Neural progenitor cell (in vitro differentiated cells): ENCODE results near the gene EVI2A. TPM values are rescaled to one million over a fixed set of nuclear protein-coding genes. Genes with fewer than 3 reads are reported as not detected.

Experiments used
- DNase-seq: peaks from one replicate; pipeline ENCODE4 v3.0.0-alpha.2; 2016; ENCODE audit warnings: low spot score
- H2AFZ ChIP-seq: fragments of 200-600 bp; sonication (generic); replicated peaks from 2 replicates; pipeline ENCODE4 v1.6.1; 2016; ENCODE audit warnings: antibody characterized with exemption
- H3F3A ChIP-seq: fragments of 200-600 bp; sonication (generic); 2 replicates; pipeline ENCODE4 v1.6.1; 2016; ENCODE audit warnings: antibody characterized with exemption, low read depth
- H3K27ac ChIP-seq: fragments of 200-600 bp; sonication (generic); 2 replicates; pipeline ENCODE4 v1.5.1; 2016; ENCODE audit warnings: mild to moderate bottlenecking
- H3K27me3 ChIP-seq: fragments of 200-600 bp; sonication (generic); 2 replicates; pipeline ENCODE4 v1.6.1; 2016; ENCODE audit warnings: mild to moderate bottlenecking, moderate library complexity
- H3K36me3 ChIP-seq: fragments of 200-600 bp; sonication (generic); 2 replicates; pipeline ENCODE4 v1.5.1; 2016
- H3K4me1 ChIP-seq: fragments of 200-600 bp; sonication (generic); 2 replicates; pipeline ENCODE4 v1.6.1; 2016; ENCODE audit warnings: mixed run types
- H3K4me2 ChIP-seq: fragments of 200-600 bp; sonication (generic); 2 replicates; pipeline ENCODE4 v1.6.1; 2016
- H3K4me3 ChIP-seq: fragments of 200-600 bp; sonication (generic); 2 replicates; pipeline ENCODE4 v1.5.1; 2016
- H3K79me2 ChIP-seq: fragments of 200-600 bp; sonication (generic); 2 replicates; pipeline ENCODE4 v1.6.1; 2016; ENCODE audit warnings: low read depth
- H3K9ac ChIP-seq: fragments of 200-600 bp; sonication (generic); 2 replicates; pipeline ENCODE4 v1.6.1; 2016
- H3K9me3 ChIP-seq: fragments of 200-600 bp; sonication (generic); 2 replicates; pipeline ENCODE4 v1.5.1; 2016; ENCODE audit warnings: low read depth
- H4K20me1 ChIP-seq: fragments of 200-600 bp; sonication (generic); 2 replicates; pipeline ENCODE4 v1.6.1; 2016; ENCODE audit warnings: low read depth
- H3K27ac Mint-ChIP-seq: 3 replicates; pipeline ENCODE4 v1.8.0; 2021; ENCODE audit warnings: mixed read lengths
- H3K27me3 Mint-ChIP-seq: 2 replicates; pipeline ENCODE4 v1.8.0; 2022; ENCODE audit warnings: low read depth, mild to moderate bottlenecking, inconsistent platforms, moderate library complexity, mixed read lengths; ENCODE audit not compliant: insufficient read depth
- H3K36me3 Mint-ChIP-seq: 3 replicates; pipeline ENCODE4 v1.8.0; 2021; ENCODE audit warnings: mixed read lengths
- H3K4me1 Mint-ChIP-seq: 3 replicates; pipeline ENCODE4 v1.8.0; 2021; ENCODE audit warnings: mixed read lengths
- H3K4me3 Mint-ChIP-seq: 3 replicates; pipeline ENCODE4 v1.8.0; 2021; ENCODE audit warnings: mild to moderate bottlenecking, moderate library complexity, mixed read lengths
- H3K9me3 Mint-ChIP-seq: 3 replicates; pipeline ENCODE4 v1.8.0; 2020; ENCODE audit warnings: mixed read lengths
- EZH2 ChIP-seq: fragments of 200-600 bp; sonication (generic); IDR thresholded peaks from 2 replicates; pipeline ENCODE4 v1.6.1; 2017; ENCODE audit warnings: antibody characterized with exemption, mild to moderate bottlenecking, moderate library complexity
- EZH2phosphoT487 ChIP-seq: fragments of 200-600 bp; sonication (generic); IDR thresholded peaks from 2 replicates; pipeline ENCODE4 v1.6.1; 2017; ENCODE audit warnings: antibody characterized with exemption
- total RNA-seq: library from RNA; depleted of rRNA; stranded (reverse); fragments of >200 nt; gene quantifications from 2 replicates; pipeline ENCODE4 v1.2.3, GENCODE V29; 2015; ENCODE audit warnings: low replicate concordance
- TF ChIP-seq, protein P1 (sequence below): fragments of 200-600 bp; sonication (generic); IDR thresholded peaks from 2 replicates; pipeline ENCODE4 v1.5.1; 2017; ENCODE audit warnings: antibody characterized with exemption, mild to moderate bottlenecking

The EVI2A gene
- total RNA-seq, 1 donor from 2014 or later: not detected

DNA sequence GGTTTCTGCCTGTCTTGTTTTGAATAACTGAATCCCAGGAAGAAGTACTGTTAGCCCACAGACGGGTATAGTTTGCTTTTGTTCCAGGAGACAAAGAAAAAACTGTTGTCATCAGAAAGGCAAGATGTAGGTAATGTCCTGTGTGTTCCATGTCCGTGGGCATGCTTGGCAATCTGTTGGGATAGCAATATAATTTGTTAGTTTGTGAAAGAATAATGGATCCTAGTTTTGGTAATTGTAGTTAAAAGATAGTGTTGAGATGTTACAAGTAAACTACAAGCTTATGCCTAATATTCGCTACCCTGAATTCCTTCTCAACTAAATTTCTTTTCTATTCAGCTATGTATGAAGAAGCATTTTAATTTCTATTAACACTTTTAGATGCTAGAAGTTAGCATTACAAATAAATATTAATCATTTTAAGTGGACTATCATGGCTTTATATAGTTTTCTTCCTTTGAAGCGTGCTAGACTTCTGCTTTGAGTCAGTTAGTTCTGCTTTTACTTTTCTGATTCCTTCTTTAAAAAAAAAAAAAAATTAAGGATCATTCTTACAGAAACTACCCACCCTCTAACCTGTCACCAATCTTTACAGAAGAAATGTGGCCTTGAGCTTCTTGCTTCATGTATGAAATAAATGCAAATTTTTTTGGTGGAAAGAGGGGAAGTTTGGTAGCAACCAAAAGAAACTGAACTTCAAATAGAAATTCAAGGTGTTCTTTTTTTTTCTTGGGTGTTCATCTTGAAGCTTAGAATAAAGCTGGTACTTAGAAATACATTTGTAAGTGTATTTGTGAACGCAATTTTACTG, 2.4 kb downstream of the EVI2A start:
- H4K20me1 ChIP-seq: no peaks in the 10 kb centered on the region
- H3K27ac ChIP-seq: no peak overlapping the region
- H3K79me2 ChIP-seq: no peaks in the 10 kb centered on the region
- peaks cover 7% of the 10 kb centered on the region for H3K4me1 ChIP-seq
- no peak overlapping the region for H3K9ac ChIP-seq
- Mint-ChIP-seq H3K27ac (no peak overlapping the region), H3K36me3 (peaks cover 3% of the 10 kb centered on the region), H3K4me1 (no peaks in the 10 kb centered on the region), H3K4me3 (no peak overlapping the region), H3K9me3 (no peaks in the 10 kb centered on the region), H3K27me3 (no peaks in the 10 kb centered on the region)
- TF ChIP-seq EZH2phosphoT487 (no peak), EZH2 (no peak)
- TF ChIP-seq, protein P1, sequence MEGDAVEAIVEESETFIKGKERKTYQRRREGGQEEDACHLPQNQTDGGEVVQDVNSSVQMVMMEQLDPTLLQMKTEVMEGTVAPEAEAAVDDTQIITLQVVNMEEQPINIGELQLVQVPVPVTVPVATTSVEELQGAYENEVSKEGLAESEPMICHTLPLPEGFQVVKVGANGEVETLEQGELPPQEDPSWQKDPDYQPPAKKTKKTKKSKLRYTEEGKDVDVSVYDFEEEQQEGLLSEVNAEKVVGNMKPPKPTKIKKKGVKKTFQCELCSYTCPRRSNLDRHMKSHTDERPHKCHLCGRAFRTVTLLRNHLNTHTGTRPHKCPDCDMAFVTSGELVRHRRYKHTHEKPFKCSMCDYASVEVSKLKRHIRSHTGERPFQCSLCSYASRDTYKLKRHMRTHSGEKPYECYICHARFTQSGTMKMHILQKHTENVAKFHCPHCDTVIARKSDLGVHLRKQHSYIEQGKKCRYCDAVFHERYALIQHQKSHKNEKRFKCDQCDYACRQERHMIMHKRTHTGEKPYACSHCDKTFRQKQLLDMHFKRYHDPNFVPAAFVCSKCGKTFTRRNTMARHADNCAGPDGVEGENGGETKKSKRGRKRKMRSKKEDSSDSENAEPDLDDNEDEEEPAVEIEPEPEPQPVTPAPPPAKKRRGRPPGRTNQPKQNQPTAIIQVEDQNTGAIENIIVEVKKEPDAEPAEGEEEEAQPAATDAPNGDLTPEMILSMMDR: no peak
- no peaks in the 10 kb centered on the region for H3K36me3 ChIP-seq
- peaks cover 7% of the 10 kb centered on the region for H3F3A ChIP-seq
- H3K27me3 ChIP-seq: no peaks in the 10 kb centered on the region
- DNase-seq: no peak
- H2AFZ ChIP-seq: no peak overlapping the region
- H3K4me2 ChIP-seq: no peak overlapping the region
- no peaks in the 10 kb centered on the region for H3K9me3 ChIP-seq
- no peak overlapping the region for H3K4me3 ChIP-seq

DNA sequence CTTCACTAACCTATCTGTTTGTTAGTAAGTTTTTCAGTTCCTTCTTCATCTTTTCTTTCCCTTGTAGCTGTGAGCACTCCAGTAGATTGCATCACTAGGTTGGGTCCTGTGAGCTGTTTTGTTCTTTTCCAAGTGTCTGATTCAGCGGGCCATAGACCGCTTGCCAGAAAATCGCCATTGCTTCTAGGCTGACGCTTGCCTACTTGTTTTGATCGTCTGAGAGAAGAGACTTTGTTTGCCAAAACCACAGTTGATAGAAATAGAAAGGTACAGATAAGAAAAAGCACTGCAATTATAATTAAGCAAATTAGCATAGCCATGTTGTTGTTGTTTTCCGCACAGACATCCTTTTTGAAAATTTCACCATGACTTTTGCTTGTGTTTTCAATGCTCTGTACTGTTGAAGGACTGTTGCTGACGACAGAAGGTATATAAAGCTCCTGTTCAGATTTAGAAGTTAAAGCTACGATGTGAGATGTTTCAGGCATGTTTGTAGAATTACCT, 3.1 kb downstream of the EVI2A start:
- Histone ChIP-seq H3K36me3 (no peaks in the 10 kb centered on the region), H3K4me3 (no peak overlapping the region), H3K4me1 (peaks cover 7% of the 10 kb centered on the region), H3K27ac (peak overlapping the region; percentile 17), H3K27me3 (no peaks in the 10 kb centered on the region), H2AFZ (no peak overlapping the region), H3K4me2 (no peak overlapping the region), H3K9me3 (no peaks in the 10 kb centered on the region), H3F3A (peaks cover 7% of the 10 kb centered on the region), H4K20me1 (no peaks in the 10 kb centered on the region), H3K79me2 (no peaks in the 10 kb centered on the region), H3K9ac (no peak overlapping the region)
- DNase-seq: peak; percentile 18
- no peak for TF ChIP-seq EZH2
- TF ChIP-seq, protein P1: no peak
- no peak for TF ChIP-seq EZH2phosphoT487
- H3K27ac Mint-ChIP-seq: no peak overlapping the region
- no peak overlapping the region for H3K4me3 Mint-ChIP-seq
- no peaks in the 10 kb centered on the region for H3K9me3 Mint-ChIP-seq
- H3K36me3 Mint-ChIP-seq: peaks cover 3% of the 10 kb centered on the region
- no peaks in the 10 kb centered on the region for H3K4me1 Mint-ChIP-seq
- H3K27me3 Mint-ChIP-seq: no peaks in the 10 kb centered on the region

DNA sequence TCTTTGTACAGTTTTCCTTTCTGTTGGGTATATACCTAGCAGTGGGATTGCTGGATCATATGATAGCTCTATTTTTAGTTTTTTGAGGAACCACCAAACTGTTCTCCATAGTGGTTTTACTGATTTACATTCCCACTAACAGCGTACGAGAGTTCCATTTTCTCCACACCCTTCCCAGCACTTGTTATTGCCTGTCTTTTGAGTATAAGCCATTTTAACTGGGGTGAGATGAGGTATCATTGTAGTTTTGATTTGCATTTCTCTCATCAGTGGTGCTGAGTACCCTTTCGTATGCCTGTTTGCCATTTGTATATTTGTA, 6.7 kb downstream of the EVI2A start:
- Mint-ChIP-seq H3K4me3 (no peak overlapping the region), H3K9me3 (no peaks in the 10 kb centered on the region), H3K4me1 (no peaks in the 10 kb centered on the region), H3K36me3 (peaks cover 3% of the 10 kb centered on the region), H3K27me3 (no peaks in the 10 kb centered on the region), H3K27ac (no peak overlapping the region)
- no peak overlapping the region for H3K27ac ChIP-seq
- no peak overlapping the region for H2AFZ ChIP-seq
- H3K4me2 ChIP-seq: no peak overlapping the region
- no peak overlapping the region for H3K9ac ChIP-seq
- no peak overlapping the region for H3K4me3 ChIP-seq
- H3K9me3 ChIP-seq: no peaks in the 10 kb centered on the region
- DNase-seq: no peak
- TF ChIP-seq, protein P1: no peak
- TF ChIP-seq EZH2 (no peak), EZH2phosphoT487 (no peak)
- H4K20me1 ChIP-seq: no peaks in the 10 kb centered on the region
- H3K36me3 ChIP-seq: no peaks in the 10 kb centered on the region
- H3K79me2 ChIP-seq: no peaks in the 10 kb centered on the region
- no peaks in the 10 kb centered on the region for H3K27me3 ChIP-seq
- peaks cover 7% of the 10 kb centered on the region for H3F3A ChIP-seq
- peaks cover 7% of the 10 kb centered on the region for H3K4me1 ChIP-seq
